Measurements from ENCODE around the gene KCND3.

- TF ChIP-seq CTCF (IDR thresholded peaks at IDR 0.05; ENCODE audit: insufficient read depth, low read depth, low read length) = no peak
- no peak for TF ChIP-seq EZH2 (IDR thresholded peaks at IDR 0.05; ENCODE audit: insufficient read depth, low read length)
Measured at GRCh38 chr1:112033439-112034120, 44.1 kb upstream of the KCND3 start.

Measured in astrocyte (in vitro differentiated cells and primary cell).